ENCODE measurements around the gene CHST8.
"Not testable (repeated sequence)": the region's sequence is repeated elsewhere in the genome, so short reads cannot be mapped to it uniquely, and the experiment has no call there.

The CHST8 gene

DNA sequence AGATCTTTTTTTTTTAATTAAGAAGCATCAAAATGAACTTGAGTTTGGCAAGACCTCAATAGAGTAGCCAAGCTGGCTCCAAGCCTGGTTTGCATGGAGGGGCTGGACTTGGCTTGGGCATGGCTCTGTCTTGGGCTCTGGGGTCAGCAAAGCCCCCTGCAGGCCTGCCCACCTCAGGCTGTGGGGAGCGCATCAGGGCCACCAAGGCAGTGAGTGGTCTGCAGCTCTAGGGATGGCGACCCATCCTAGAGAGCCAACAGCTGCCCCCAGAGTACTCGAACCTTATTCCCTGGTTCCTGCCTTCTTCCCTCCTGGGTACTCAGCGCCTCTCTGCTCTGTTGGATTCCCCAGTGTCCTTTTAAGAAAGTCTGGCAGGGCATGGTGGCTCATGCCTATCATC, 5.4 kb upstream of the CHST8 start:
- no peak overlapping the region for H3K4me2 ChIP-seq (ENCODE audit: insufficient read depth, low read length)
- H3K4me1 ChIP-seq (ENCODE audit: insufficient read depth, low read length), result no peaks in the 10 kb centered on the region
- H3K9ac ChIP-seq (ENCODE audit: low read depth, low read length), result no peak overlapping the region
- ATAC-seq (ENCODE audit: insufficient read depth, low read depth) (no peak), DNase-seq (no peak)
- TF ChIP-seq CTCF (IDR thresholded peaks at IDR 0.05; ENCODE audit: borderline replicate concordance, extremely low read depth, low read length, poor library complexity, severe bottlenecking), result no peak
- TF ChIP-seq EZH2 (IDR thresholded peaks at IDR 0.05; ENCODE audit: borderline replicate concordance, low read depth, low read length, severe bottlenecking), result no peak
- no peaks in the 10 kb centered on the region for H3K9me3 ChIP-seq (ENCODE audit: insufficient read depth, low read length, severe bottlenecking)
- H4K20me1 ChIP-seq (ENCODE audit: insufficient read depth, low read length), result peaks cover 8% of the 10 kb centered on the region; the same call in 1 of the 2 replicates
- no peak overlapping the region for H3K27ac ChIP-seq (ENCODE audit: low read length)
- no peak overlapping the region for H3K4me3 ChIP-seq (ENCODE audit: low read depth in 1 of 2, low read length in 2 of 2)
- H3K36me3 ChIP-seq (ENCODE audit: insufficient read depth, low read length), result no peaks in the 10 kb centered on the region
- no peak overlapping the region for H2AFZ ChIP-seq (ENCODE audit: low read depth, low read length)
- H3K79me2 ChIP-seq (ENCODE audit: insufficient read depth, low read length), result no peaks in the 10 kb centered on the region
- no peaks in the 10 kb centered on the region for H3K27me3 ChIP-seq (ENCODE audit: insufficient read depth, low read length, poor library complexity)

- Histone ChIP-seq H3K4me2 (ENCODE audit: insufficient read depth, low read length) (no peak overlapping the region), H3K4me1 (ENCODE audit: insufficient read depth, low read length) (no peaks in the 10 kb centered on the region), H4K20me1 (ENCODE audit: insufficient read depth, low read length) (peaks cover 8% of the 10 kb centered on the region; the same call in 1 of the 2 replicates), H3K36me3 (ENCODE audit: insufficient read depth, low read length) (no peaks in the 10 kb centered on the region), H2AFZ (ENCODE audit: low read depth, low read length) (no peak overlapping the region), H3K27me3 (ENCODE audit: insufficient read depth, low read length, poor library complexity) (no peaks in the 10 kb centered on the region), H3K9ac (ENCODE audit: low read depth, low read length) (no peak overlapping the region), H3K9me3 (ENCODE audit: insufficient read depth, low read length, severe bottlenecking) (no peaks in the 10 kb centered on the region), H3K79me2 (ENCODE audit: insufficient read depth, low read length) (no peaks in the 10 kb centered on the region), H3K4me3 (ENCODE audit: low read depth in 1 of 2, low read length in 2 of 2) (no peak overlapping the region), H3K27ac (ENCODE audit: low read length) (no peak overlapping the region)
- DNase-seq, result no peak
- ATAC-seq (ENCODE audit: insufficient read depth, low read depth), result no peak
- TF ChIP-seq EZH2 (IDR thresholded peaks at IDR 0.05; ENCODE audit: borderline replicate concordance, low read depth, low read length, severe bottlenecking) (no peak), CTCF (IDR thresholded peaks at IDR 0.05; ENCODE audit: borderline replicate concordance, extremely low read depth, low read length, poor library complexity, severe bottlenecking) (no peak)
Measured at GRCh38 chr19:33616857-33617256, 4.9 kb upstream of the CHST8 start.

- not testable (repeated sequence) for H3K9me3 ChIP-seq (ENCODE audit: insufficient read depth, low read length, severe bottlenecking); H3K27ac ChIP-seq (ENCODE audit: low read length); H3K4me1 ChIP-seq (ENCODE audit: insufficient read depth, low read length); H3K36me3 ChIP-seq (ENCODE audit: insufficient read depth, low read length); H3K4me3 ChIP-seq (ENCODE audit: low read depth in 1 of 2, low read length in 2 of 2); H3K79me2 ChIP-seq (ENCODE audit: insufficient read depth, low read length); H2AFZ ChIP-seq (ENCODE audit: low read depth, low read length); H4K20me1 ChIP-seq (ENCODE audit: insufficient read depth, low read length); H3K4me2 ChIP-seq (ENCODE audit: insufficient read depth, low read length); H3K27me3 ChIP-seq (ENCODE audit: insufficient read depth, low read length, poor library complexity); ATAC-seq (ENCODE audit: insufficient read depth, low read depth); H3K9ac ChIP-seq (ENCODE audit: low read depth, low read length); DNase-seq
Measured at GRCh38 chr19:33618363-33618762, 3.4 kb upstream of the CHST8 start.

- Histone ChIP-seq H3K4me1 (ENCODE audit: insufficient read depth, low read length) (no peaks in the 10 kb centered on the region), H2AFZ (ENCODE audit: low read depth, low read length) (no peak overlapping the region), H3K79me2 (ENCODE audit: insufficient read depth, low read length) (no peaks in the 10 kb centered on the region), H3K36me3 (ENCODE audit: insufficient read depth, low read length) (no peaks in the 10 kb centered on the region), H3K4me2 (ENCODE audit: insufficient read depth, low read length) (no peak overlapping the region), H3K9ac (ENCODE audit: low read depth, low read length) (no peak overlapping the region), H3K27me3 (ENCODE audit: insufficient read depth, low read length, poor library complexity) (no peaks in the 10 kb centered on the region), H3K9me3 (ENCODE audit: insufficient read depth, low read length, severe bottlenecking) (no peaks in the 10 kb centered on the region), H4K20me1 (ENCODE audit: insufficient read depth, low read length) (peaks cover 8% of the 10 kb centered on the region; the same call in 1 of the 2 replicates), H3K4me3 (ENCODE audit: low read depth in 1 of 2, low read length in 2 of 2) (no peak overlapping the region), H3K27ac (ENCODE audit: low read length) (no peak overlapping the region)
- no peak for ATAC-seq (ENCODE audit: insufficient read depth, low read depth)
- no peak for TF ChIP-seq EZH2 (IDR thresholded peaks at IDR 0.05; ENCODE audit: borderline replicate concordance, low read depth, low read length, severe bottlenecking)
- no peak for TF ChIP-seq CTCF (IDR thresholded peaks at IDR 0.05; ENCODE audit: borderline replicate concordance, extremely low read depth, low read length, poor library complexity, severe bottlenecking)
- no peak for DNase-seq
Measured at GRCh38 chr19:33618884-33619283, 2.9 kb upstream of the CHST8 start.
